ENCODE measurements around the gene NDUFA5.
"Not testable (repeated sequence)": the region's sequence is repeated elsewhere in the genome, so short reads cannot be mapped to it uniquely, and the experiment has no call there.

Gene NDUFA5

DNA sequence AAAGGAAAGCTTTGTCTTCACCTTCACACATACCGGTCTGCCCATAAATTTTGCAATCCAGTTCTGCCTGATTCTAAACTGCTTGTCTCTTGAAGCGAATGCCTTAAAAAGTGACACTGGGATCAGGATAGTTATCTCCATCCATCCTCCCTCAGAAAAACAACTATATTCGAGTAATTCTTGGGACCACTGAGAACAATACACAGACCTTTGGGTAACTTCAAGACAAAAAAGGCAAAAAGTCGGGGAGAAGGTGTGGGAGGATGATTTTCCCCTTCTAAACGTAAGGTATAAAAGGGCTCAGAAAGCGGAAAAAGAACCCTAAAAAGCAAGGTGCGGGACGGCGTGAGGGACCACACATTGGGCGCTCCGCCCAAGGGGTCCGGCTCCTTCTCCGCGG, 25.3 kb downstream of the NDUFA5 start:
- H2BK120ac ChIP-seq (ENCODE audit: low read depth, low read length); H2BK15ac ChIP-seq (ENCODE audit: low read length); H2BK5ac ChIP-seq (ENCODE audit: low read length); H4K91ac ChIP-seq (ENCODE audit: low read depth, low read length, poor library complexity); H4K8ac ChIP-seq (ENCODE audit: low read depth, low read length); H3K36me3 ChIP-seq (replicated peaks in 1 of 2; ENCODE audit: control insufficient read depth in 2 of 2, insufficient read depth in 2 of 2, low read length in 2 of 2); H3K4ac ChIP-seq (ENCODE audit: low read length); H3K9ac ChIP-seq (ENCODE audit: low read depth, low read length, poor library complexity); H3K14ac ChIP-seq (ENCODE audit: low read length); H2BK12ac ChIP-seq (ENCODE audit: low read length); H2AK5ac ChIP-seq (ENCODE audit: low read depth, low read length); H3K27me3 ChIP-seq (ENCODE audit: control insufficient read depth in 3 of 3, insufficient read depth in 3 of 3, low read depth in 1 of 3, low read length in 3 of 3); H3K27ac ChIP-seq (replicated peaks; ENCODE audit: low read length); H3K18ac ChIP-seq (ENCODE audit: low read length); H3K23ac ChIP-seq (ENCODE audit: low read depth, low read length, poor library complexity); H3K9me3 ChIP-seq (replicated peaks in 1 of 2; ENCODE audit: control insufficient read depth in 2 of 2, insufficient read depth in 1 of 2, low read depth in 1 of 2, low read length in 2 of 2); H3K4me1 ChIP-seq (ENCODE audit: control insufficient read depth in 2 of 2, insufficient read depth in 1 of 2, low read depth in 1 of 2, low read length in 2 of 2); H3K4me2 ChIP-seq (ENCODE audit: insufficient read depth, low read length, poor library complexity, severe bottlenecking); H3K79me1 ChIP-seq (ENCODE audit: low read depth, low read length); DNase-seq (ENCODE audit: low spot score): not testable (repeated sequence)
- no CpG with 5 or more reads among the region's 14 CpGs for WGBS, 2 donors (ENCODE audit: extremely low coverage in 2 of 2, insufficient read length in 2 of 2, insufficient replicate concordance in 1 of 2)
- H2AFZ ChIP-seq (ENCODE audit: low read length) = peak overlapping the region; percentile 85
- peak overlapping the region in 1 of 2 donors; percentile 45 for H3K4me3 ChIP-seq (ENCODE audit: low read length in 2 of 2)

DNA sequence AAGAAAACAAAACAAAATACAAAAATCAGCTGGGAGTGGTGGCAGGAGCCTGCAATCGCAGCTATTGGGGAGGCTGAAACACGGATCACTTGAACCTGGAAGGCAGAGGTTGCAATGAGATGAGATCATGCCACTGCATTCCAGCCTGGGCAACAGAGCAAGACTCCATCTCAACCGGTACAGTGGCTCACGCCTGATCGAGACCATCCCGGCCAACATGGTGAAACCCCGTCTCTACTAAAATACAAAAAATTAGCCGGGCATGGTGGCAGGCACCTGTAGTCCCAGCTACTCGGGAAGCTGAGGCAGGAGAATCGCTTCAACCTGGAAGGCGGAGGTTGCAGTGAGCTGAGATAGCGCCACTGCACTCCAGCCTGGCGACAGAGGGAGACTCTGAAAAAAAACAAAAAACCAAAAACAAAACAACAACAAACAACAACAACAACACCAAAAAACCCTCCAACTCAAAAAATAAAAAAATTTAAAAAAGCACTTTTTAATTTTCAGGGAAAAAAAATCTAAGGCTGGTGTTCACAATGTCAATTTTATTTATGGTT, 27.5 kb downstream of the NDUFA5 start:
- H2AK5ac ChIP-seq (ENCODE audit: low read depth, low read length); H3K4me2 ChIP-seq (ENCODE audit: insufficient read depth, low read length, poor library complexity, severe bottlenecking); H3K9ac ChIP-seq (ENCODE audit: low read depth, low read length, poor library complexity); H2BK15ac ChIP-seq (ENCODE audit: low read length); H3K4ac ChIP-seq (ENCODE audit: low read length); H2BK120ac ChIP-seq (ENCODE audit: low read depth, low read length); H4K8ac ChIP-seq (ENCODE audit: low read depth, low read length); H3K23ac ChIP-seq (ENCODE audit: low read depth, low read length, poor library complexity); H2BK5ac ChIP-seq (ENCODE audit: low read length); H4K91ac ChIP-seq (ENCODE audit: low read depth, low read length, poor library complexity); DNase-seq (ENCODE audit: low spot score); H2AFZ ChIP-seq (ENCODE audit: low read length); H3K36me3 ChIP-seq (replicated peaks in 1 of 2; ENCODE audit: control insufficient read depth in 2 of 2, insufficient read depth in 2 of 2, low read length in 2 of 2); H3K18ac ChIP-seq (ENCODE audit: low read length); H3K79me1 ChIP-seq (ENCODE audit: low read depth, low read length); H3K9me3 ChIP-seq (replicated peaks in 1 of 2; ENCODE audit: control insufficient read depth in 2 of 2, insufficient read depth in 1 of 2, low read depth in 1 of 2, low read length in 2 of 2); H3K27ac ChIP-seq (replicated peaks; ENCODE audit: low read length); H3K14ac ChIP-seq (ENCODE audit: low read length); H3K4me3 ChIP-seq (ENCODE audit: low read length in 2 of 2); H3K4me1 ChIP-seq (ENCODE audit: control insufficient read depth in 2 of 2, insufficient read depth in 1 of 2, low read depth in 1 of 2, low read length in 2 of 2); H3K27me3 ChIP-seq (ENCODE audit: control insufficient read depth in 3 of 3, insufficient read depth in 3 of 3, low read depth in 1 of 3, low read length in 3 of 3); H2BK12ac ChIP-seq (ENCODE audit: low read length): not testable (repeated sequence)
- WGBS, 2 donors (ENCODE audit: extremely low coverage in 2 of 2, insufficient read length in 2 of 2, insufficient replicate concordance in 1 of 2) = no CpG with 5 or more reads among the region's 13 CpGs

DNA sequence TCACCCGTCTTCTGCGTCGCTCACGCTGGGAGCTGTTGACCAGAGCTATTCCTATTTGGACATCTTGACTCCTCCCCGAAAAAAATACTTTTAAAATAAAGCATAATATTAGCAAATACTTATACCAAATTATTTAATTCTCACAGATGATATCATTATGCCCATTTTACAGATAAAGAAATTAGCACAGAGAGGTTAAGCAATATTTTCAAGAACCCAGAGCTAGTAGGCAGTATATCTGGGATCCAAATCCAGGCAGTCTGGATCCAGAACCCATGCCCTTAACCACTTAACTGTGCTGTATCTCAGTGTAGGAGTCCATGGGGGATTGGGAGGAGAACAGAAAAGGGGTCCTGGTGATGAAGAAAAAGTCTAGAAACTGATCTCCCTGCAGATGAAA, 29.4 kb downstream of the NDUFA5 start:
- Histone ChIP-seq H3K4me1 (ENCODE audit: control insufficient read depth in 2 of 2, insufficient read depth in 1 of 2, low read depth in 1 of 2, low read length in 2 of 2) (no peaks in the 10 kb centered on the region), H3K27me3 (ENCODE audit: control insufficient read depth in 3 of 3, insufficient read depth in 3 of 3, low read depth in 1 of 3, low read length in 3 of 3) (no peaks in the 10 kb centered on the region), H3K79me1 (ENCODE audit: low read depth, low read length) (no peaks in the 10 kb centered on the region), H2AFZ (ENCODE audit: low read length) (no peak overlapping the region), H3K23ac (ENCODE audit: low read depth, low read length, poor library complexity) (no peak overlapping the region), H4K8ac (ENCODE audit: low read depth, low read length) (no peak overlapping the region), H2BK15ac (ENCODE audit: low read length) (no peak overlapping the region), H3K4me2 (ENCODE audit: insufficient read depth, low read length, poor library complexity, severe bottlenecking) (no peak overlapping the region), H3K27ac (replicated peaks; ENCODE audit: low read length) (no peak overlapping the region), H3K36me3 (replicated peaks in 1 of 2; ENCODE audit: control insufficient read depth in 2 of 2, insufficient read depth in 2 of 2, low read length in 2 of 2) (no peaks in the 10 kb centered on the region), H2BK120ac (ENCODE audit: low read depth, low read length) (no peak overlapping the region), H3K9ac (ENCODE audit: low read depth, low read length, poor library complexity) (no peak overlapping the region), H3K18ac (ENCODE audit: low read length) (no peak overlapping the region), H3K4me3 (ENCODE audit: low read length in 2 of 2) (no peak overlapping the region), H3K4ac (ENCODE audit: low read length) (no peak overlapping the region), H3K9me3 (replicated peaks in 1 of 2; ENCODE audit: control insufficient read depth in 2 of 2, insufficient read depth in 1 of 2, low read depth in 1 of 2, low read length in 2 of 2) (no peaks in the 10 kb centered on the region), H2BK5ac (ENCODE audit: low read length) (no peak overlapping the region), H4K91ac (ENCODE audit: low read depth, low read length, poor library complexity) (no peak overlapping the region), H2AK5ac (ENCODE audit: low read depth, low read length) (no peak overlapping the region), H3K14ac (ENCODE audit: low read length) (no peak overlapping the region), H2BK12ac (ENCODE audit: low read length) (no peak overlapping the region)
- no CpG with 5 or more reads among the region's 5 CpGs for WGBS, 2 donors (ENCODE audit: extremely low coverage in 2 of 2, insufficient read length in 2 of 2, insufficient replicate concordance in 1 of 2)
- DNase-seq (ENCODE audit: low spot score) = no peak

DNA sequence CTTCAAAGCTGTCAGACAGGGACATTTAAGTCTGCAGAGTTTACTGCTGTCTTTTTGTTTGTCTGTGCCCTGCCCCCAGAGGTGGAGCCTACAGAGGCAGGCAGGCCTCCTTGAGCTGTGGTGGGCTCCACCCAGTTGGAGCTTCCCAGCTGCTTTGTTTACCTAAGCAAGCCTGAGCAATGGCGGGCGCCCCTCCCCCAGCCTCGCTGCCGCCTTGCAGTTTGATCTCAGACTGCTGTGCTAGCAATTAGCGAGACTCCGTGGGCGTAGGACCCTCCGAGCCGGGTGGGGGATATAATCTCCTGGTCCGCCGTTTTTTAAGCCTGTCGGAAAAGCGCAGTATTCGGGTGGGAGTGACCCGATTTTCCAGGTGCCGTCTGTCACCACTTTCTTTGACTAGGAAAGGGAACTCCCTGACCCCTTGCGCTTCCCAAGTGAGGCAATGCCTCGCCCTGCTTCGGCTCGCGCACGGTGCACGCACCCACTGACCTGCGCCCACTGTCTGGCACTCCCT, 29.8 kb downstream of the NDUFA5 start:
- H4K91ac ChIP-seq (ENCODE audit: low read depth, low read length, poor library complexity); H2AK5ac ChIP-seq (ENCODE audit: low read depth, low read length); H3K27ac ChIP-seq (replicated peaks; ENCODE audit: low read length); H2BK5ac ChIP-seq (ENCODE audit: low read length); H2AFZ ChIP-seq (ENCODE audit: low read length); H2BK120ac ChIP-seq (ENCODE audit: low read depth, low read length); H3K79me1 ChIP-seq (ENCODE audit: low read depth, low read length); H3K9me3 ChIP-seq (replicated peaks in 1 of 2; ENCODE audit: control insufficient read depth in 2 of 2, insufficient read depth in 1 of 2, low read depth in 1 of 2, low read length in 2 of 2); H3K14ac ChIP-seq (ENCODE audit: low read length); H3K27me3 ChIP-seq (ENCODE audit: control insufficient read depth in 3 of 3, insufficient read depth in 3 of 3, low read depth in 1 of 3, low read length in 3 of 3); DNase-seq (ENCODE audit: low spot score); H3K23ac ChIP-seq (ENCODE audit: low read depth, low read length, poor library complexity); H2BK15ac ChIP-seq (ENCODE audit: low read length); H4K8ac ChIP-seq (ENCODE audit: low read depth, low read length); H2BK12ac ChIP-seq (ENCODE audit: low read length); H3K4ac ChIP-seq (ENCODE audit: low read length); H3K18ac ChIP-seq (ENCODE audit: low read length); H3K4me3 ChIP-seq (ENCODE audit: low read length in 2 of 2); H3K4me1 ChIP-seq (ENCODE audit: control insufficient read depth in 2 of 2, insufficient read depth in 1 of 2, low read depth in 1 of 2, low read length in 2 of 2); H3K4me2 ChIP-seq (ENCODE audit: insufficient read depth, low read length, poor library complexity, severe bottlenecking); H3K36me3 ChIP-seq (replicated peaks in 1 of 2; ENCODE audit: control insufficient read depth in 2 of 2, insufficient read depth in 2 of 2, low read length in 2 of 2); H3K9ac ChIP-seq (ENCODE audit: low read depth, low read length, poor library complexity): not testable (repeated sequence)
- no CpG with 5 or more reads among the region's 24 CpGs for WGBS, 2 donors (ENCODE audit: extremely low coverage in 2 of 2, insufficient read length in 2 of 2, insufficient replicate concordance in 1 of 2)

All from neuronal stem cell (in vitro differentiated cells).